Type B pancreatic cell (in vitro differentiated cells): ENCODE measurements around the gene OMA1. TPM values are rescaled to one million over a fixed set of nuclear protein-coding genes. Genes with fewer than 3 reads are reported as not detected.

Source experiments
- DNase-seq: peaks from one replicate; pipeline ENCODE4 v3.0.0; 2021; ENCODE audit warnings: mixed read lengths; ENCODE audit not compliant: unreplicated experiment; ENCODE audit errors: extremely low spot score
- H3K27ac Mint-ChIP-seq: 2 replicates; pipeline ENCODE4 v1.8.0; 2021; ENCODE audit warnings: mild to moderate bottlenecking, mixed read lengths
- H3K27me3 Mint-ChIP-seq: 2 replicates; pipeline ENCODE4 v1.8.0; 2021; ENCODE audit warnings: mixed read lengths
- H3K36me3 Mint-ChIP-seq: 2 replicates; pipeline ENCODE4 v1.8.0; 2021; ENCODE audit warnings: mixed read lengths
- H3K4me1 Mint-ChIP-seq: one replicate; pipeline ENCODE4 v1.8.0; 2021; ENCODE audit warnings: mixed read lengths; ENCODE audit not compliant: unreplicated experiment
- H3K4me3 Mint-ChIP-seq: 2 replicates; pipeline ENCODE4 v1.8.0; 2021; ENCODE audit warnings: mild to moderate bottlenecking, mixed read lengths
- H3K9me3 Mint-ChIP-seq: 2 replicates; pipeline ENCODE4 v1.8.0; 2021; ENCODE audit warnings: mixed read lengths
- CTCF ChIP-seq: fragments of 200-600 bp; sonication (generic); conservative IDR thresholded peaks from 2 replicates; pipeline ENCODE4 v1.5.0; 2021; ENCODE audit warnings: antibody characterized with exemption, mild to moderate bottlenecking
- total RNA-seq: library from RNA; stranded (reverse); gene quantifications from 2 replicates; pipeline ENCODE4 v1.2.1, GENCODE V29; 2021; ENCODE audit warnings: low replicate concordance

OMA1 gene
- total RNA-seq, 1 donor from 2014 or later: 22.4 TPM

GRCh38 chr1:58529284-58529683, 17.2 kb downstream of the OMA1 start:
- Mint-ChIP-seq H3K4me1 (no peaks in the 10 kb centered on the region), H3K36me3 (no peaks in the 10 kb centered on the region), H3K9me3 (no peaks in the 10 kb centered on the region), H3K27me3 (no peaks in the 10 kb centered on the region), H3K4me3 (no peak overlapping the region), H3K27ac (no peak overlapping the region)
- no peak for DNase-seq
- no peak for TF ChIP-seq CTCF

GRCh38 chr1:58528518-58528917, 18.0 kb downstream of the OMA1 start:
- Mint-ChIP-seq H3K4me3 (no peak overlapping the region), H3K27ac (peak overlapping the region; percentile 45), H3K4me1 (no peaks in the 10 kb centered on the region), H3K36me3 (no peaks in the 10 kb centered on the region), H3K9me3 (no peaks in the 10 kb centered on the region), H3K27me3 (no peaks in the 10 kb centered on the region)
- TF ChIP-seq CTCF: no peak
- no peak for DNase-seq

GRCh38 chr1:58524353-58524945, 22.1 kb downstream of the OMA1 start:
- H3K9me3 Mint-ChIP-seq: no peaks in the 10 kb centered on the region
- H3K27ac Mint-ChIP-seq: no peak overlapping the region
- peaks cover 13% of the 10 kb centered on the region for H3K36me3 Mint-ChIP-seq

GRCh38 chr1:58515794-58516401, 30.6 kb downstream of the OMA1 start:
- TF ChIP-seq CTCF: peak; percentile 91

More at GRCh38 chr1:58524353-58524945, 22.1 kb downstream of the OMA1 start:
- H3K4me1 Mint-ChIP-seq: no peaks in the 10 kb centered on the region
- DNase-seq: no peak
- H3K4me3 Mint-ChIP-seq: no peak overlapping the region
- no peak for TF ChIP-seq CTCF
- H3K27me3 Mint-ChIP-seq: no peaks in the 10 kb centered on the region

GRCh38 chr1:58513956-58514355, 32.6 kb downstream of the OMA1 start:
- DNase-seq: no peak
- Mint-ChIP-seq H3K9me3 (no peaks in the 10 kb centered on the region), H3K4me1 (peaks cover 4% of the 10 kb centered on the region), H3K27ac (no peak overlapping the region), H3K36me3 (peaks cover 21% of the 10 kb centered on the region), H3K27me3 (no peaks in the 10 kb centered on the region), H3K4me3 (no peak overlapping the region)
- TF ChIP-seq CTCF: no peak

More at GRCh38 chr1:58515794-58516401, 30.6 kb downstream of the OMA1 start:
- Mint-ChIP-seq H3K4me1 (peaks cover 4% of the 10 kb centered on the region), H3K27me3 (no peaks in the 10 kb centered on the region), H3K36me3 (peaks cover 19% of the 10 kb centered on the region), H3K9me3 (no peaks in the 10 kb centered on the region), H3K4me3 (no peak overlapping the region), H3K27ac (no peak overlapping the region)
- no peak for DNase-seq
